B cell (primary cell): Measurements from ENCODE around the gene NR5A1. TPM values are rescaled to one million over a fixed set of nuclear protein-coding genes. Genes with fewer than 3 reads are reported as not detected.

ENCODE experiments used
- ATAC-seq: fragments of 200-7000 bp; cut with Tn5 transposase; one replicate; pipeline ENCODE4 v1.10.0; 2021; ENCODE audit warnings: low read depth, mild to moderate bottlenecking, moderate number of reproducible peaks, moderate library complexity
- CTCF ChIA-PET: fragments of 350-600 bp; sonication (Branson Sonifier 250); formaldehyde crosslinking; loops from one replicate; lab custom pipeline; 2021; ENCODE audit warnings: antibody characterized with exemption, inconsistent platforms; lab: Charles Lee
- POLR2A ChIA-PET: fragments of 350-600 bp; sonication (Branson Sonifier 250); formaldehyde crosslinking; loops from one replicate; lab custom pipeline; 2021; ENCODE audit warnings: antibody characterized with exemption; lab: Charles Lee
- DNase-seq: peaks from one replicate; pipeline ENCODE4 v3.0.0; 2013
- H2AFZ ChIP-seq: 2 replicates; pipeline ENCODE4 v1.6.1; 2012; ENCODE audit warnings: mild to moderate bottlenecking, low read depth, low read length; ENCODE audit not compliant: insufficient read depth, poor library complexity, severe bottlenecking
- H3K27ac ChIP-seq, 2 donors: 1 replicate in 1 of 2; 2 replicates in 1 of 2; pipeline ENCODE4 v1.5.1; 2012 to 2013; ENCODE audit warnings: low read length in 2 of 2, mild to moderate bottlenecking in 2 of 2, moderate library complexity in 1 of 2
- H3K27me3 ChIP-seq, 4 experiments: fragments of 200-600 bp in 1 of 4; sonication (generic) in 1 of 4; replicated peaks in 1 of 4; 1 replicate in 2 of 4; 2 replicates in 2 of 4; pipeline versions ENCODE4 v1.6.1 to v1.7.0; 2013 to 2016; ENCODE audit warnings: low read length in 3 of 4, mild to moderate bottlenecking in 2 of 4, mixed read lengths in 1 of 4, moderate library complexity in 1 of 4; ENCODE audit not compliant: insufficient read depth in 4 of 4, control insufficient read depth in 3 of 4; ENCODE audit errors: control extremely low read depth in 1 of 4
- H3K36me3 ChIP-seq, 2 experiments: replicated peaks in 1 of 2; 1 replicate in 1 of 2; 2 replicates in 1 of 2; pipeline versions ENCODE4 v1.6.1 to v1.7.1; 2013; ENCODE audit warnings: low read length in 1 of 2; ENCODE audit not compliant: insufficient read depth in 2 of 2, control insufficient read depth in 1 of 2; ENCODE audit errors: control extremely low read depth in 1 of 2, extremely low read depth in 1 of 2
- H3K4me1 ChIP-seq, 2 donors: fragments of 200-600 bp in 1 of 2; sonication (generic) in 1 of 2; 1 replicate in 1 of 2; 2 replicates in 1 of 2; pipeline versions ENCODE4 v1.5.1 to v1.6.1; 2013 to 2017; ENCODE audit warnings: low read length in 2 of 2; ENCODE audit not compliant: control insufficient read depth in 2 of 2, insufficient read depth in 2 of 2
- H3K4me2 ChIP-seq: replicated peaks from 2 replicates; pipeline ENCODE3; 2012; ENCODE audit warnings: mild to moderate bottlenecking, low read depth, low read length; ENCODE audit not compliant: poor library complexity, severe bottlenecking
- H3K4me3 ChIP-seq, 5 experiments: fragments of 200-600 bp in 1 of 5; sonication (generic) in 1 of 5; 1 replicate in 3 of 5; 2 replicates in 2 of 5; pipeline versions ENCODE4 v1.5.1 to v1.7.0; 2011 to 2016; ENCODE audit warnings: low read length in 4 of 5, mild to moderate bottlenecking in 4 of 5, low read depth in 2 of 5, control low read depth in 1 of 5, moderate library complexity in 1 of 5; ENCODE audit not compliant: insufficient read depth in 1 of 5; ENCODE audit errors: control extremely low read depth in 1 of 5, extremely low read depth in 1 of 5
- H3K79me2 ChIP-seq: fragments of 200-600 bp; sonication (generic); one replicate; pipeline ENCODE4 v1.6.0; 2016; ENCODE audit warnings: low read length; ENCODE audit not compliant: control insufficient read depth, insufficient read depth
- H3K9ac ChIP-seq: fragments of 200-600 bp; sonication (generic); 2 replicates; pipeline ENCODE4 v1.6.1; 2017; ENCODE audit warnings: mild to moderate bottlenecking, low read length, moderate library complexity
- H3K9me3 ChIP-seq, 3 donors: one replicate each; pipeline versions ENCODE4 v1.6.1 to v1.7.1; 2013; ENCODE audit warnings: low read length in 2 of 3; ENCODE audit not compliant: control insufficient read depth in 2 of 3, insufficient read depth in 1 of 3; ENCODE audit errors: control extremely low read depth in 1 of 3
- H4K20me1 ChIP-seq: 2 replicates; pipeline ENCODE4 v1.6.0; 2012; ENCODE audit warnings: mild to moderate bottlenecking, low read length; ENCODE audit not compliant: insufficient read depth, control insufficient read depth, poor library complexity, severe bottlenecking
- H3K27ac Mint-ChIP-seq: one replicate; pipeline ENCODE4 v1.8.0; 2021; ENCODE audit warnings: mixed read lengths
- H3K27me3 Mint-ChIP-seq: one replicate; pipeline ENCODE4 v1.8.0; 2021; ENCODE audit warnings: mixed read lengths
- H3K4me1 Mint-ChIP-seq: one replicate; pipeline ENCODE4 v1.8.0; 2021; ENCODE audit warnings: mixed read lengths
- H3K4me3 Mint-ChIP-seq: one replicate; pipeline ENCODE4 v1.8.0; 2021; ENCODE audit warnings: mixed read lengths
- H3K9me3 Mint-ChIP-seq: one replicate; pipeline ENCODE4 v1.8.0; 2022; ENCODE audit warnings: mixed read lengths; ENCODE audit not compliant: insufficient read depth
- CTCF ChIP-seq: fragments of 200-600 bp; IDR thresholded peaks from one replicate; pipeline ENCODE4 v1.8.0; 2022; ENCODE audit warnings: antibody characterized with exemption, mild to moderate bottlenecking
- EZH2 ChIP-seq: IDR thresholded peaks from 2 replicates; pipeline ENCODE4 v1.6.1; 2012; ENCODE audit warnings: borderline replicate concordance, low read depth, mild to moderate bottlenecking, moderate library complexity, low read length; ENCODE audit not compliant: insufficient read depth, poor library complexity, severe bottlenecking
- WGBS: methylation state at CpG from one replicate; pipeline ENCODE4 v1.1.5; 2013; ENCODE audit warnings: missing lambda C conversion rate; ENCODE audit not compliant: insufficient coverage; 5-methylcytosine and 5-hydroxymethylcytosine counted together
- intact Hi-C: fragments of 100-400 bp; cut with micrococcal nuclease; formaldehyde crosslinking; loops from one replicate; pipeline ENCODE4 v1.10.0; 2022
- polyA plus RNA-seq: library from polyadenylated mRNA; depleted of rRNA; stranded (reverse); fragments of >200 nt; gene quantifications from 2 replicates; pipeline ENCODE4 v1.2.3, GENCODE V29; 2012
- total RNA-seq, 2 donors: library from RNA; stranded (reverse); fragments of 120-200 nt in 1 of 2; gene quantifications; 1 replicate in 1 of 2; 2 replicates in 1 of 2; pipeline versions ENCODE4 v1.2.3 to v1.2.4, GENCODE V29; 2013 to 2022

NR5A1 gene
- total and polyA plus RNA-seq, 2 donors (not counting 1 experiment from before 2014, with no cell fraction given): not detected

- H3K27ac ChIP-seq: no peak overlapping the region
- POLR2A ChIA-PET: no interaction called here
- peaks cover 0 to 10% (median 0%) of the 10 kb centered on the region in 3 donors for H3K9me3 ChIP-seq
- peaks cover 0 to 32% (median 8%) of the 10 kb centered on the region in 4 experiments for H3K27me3 ChIP-seq
- H3K4me2 ChIP-seq: no peak overlapping the region
- Mint-ChIP-seq H3K4me3 (no peak overlapping the region), H3K27ac (no peak overlapping the region), H3K4me1 (no peaks in the 10 kb centered on the region), H3K27me3 (peaks cover 19% of the 10 kb centered on the region), H3K9me3 (no peaks in the 10 kb centered on the region)
- no peak overlapping the region for H3K4me3 ChIP-seq
- no peaks in the 10 kb centered on the region for H3K79me2 ChIP-seq
- H3K36me3 ChIP-seq: no peaks in the 10 kb centered on the region
- no peak overlapping the region for H2AFZ ChIP-seq
- DNase-seq: no peak
- no peak overlapping the region for H3K9ac ChIP-seq
- peaks cover 0 to 5% of the 10 kb centered on the region in 2 donors for H3K4me1 ChIP-seq
- WGBS: 37% methylated on average over 7 of the region's 7 CpGs
- no peaks in the 10 kb centered on the region for H4K20me1 ChIP-seq
- TF ChIP-seq CTCF (no peak), EZH2 (no peak)
- no peak for ATAC-seq
- CTCF ChIA-PET: no interaction called here
- intact Hi-C loops: no loop called here
Observed at GRCh38 chr9:124480621-124480981, 26.6 kb downstream of the NR5A1 start.

GRCh38 chr9:124479947-124480620 lies 27.1 kb downstream of the NR5A1 start:
- Mint-ChIP-seq H3K9me3 (no peaks in the 10 kb centered on the region), H3K4me3 (no peak overlapping the region), H3K4me1 (no peaks in the 10 kb centered on the region), H3K27ac (no peak overlapping the region), H3K27me3 (peaks cover 19% of the 10 kb centered on the region)
- WGBS: 80% methylated on average over 6 of the region's 6 CpGs
- TF ChIP-seq CTCF (no peak), EZH2 (no peak)
- no peak overlapping the region for H3K9ac ChIP-seq
- H2AFZ ChIP-seq: no peak overlapping the region
- peaks cover 0 to 5% of the 10 kb centered on the region in 2 donors for H3K4me1 ChIP-seq
- peaks cover 0 to 10% (median 0%) of the 10 kb centered on the region in 3 donors for H3K9me3 ChIP-seq
- intact Hi-C loops: no loop called here
- ChIA-PET CTCF (no interaction called here), POLR2A (no interaction called here)
- H4K20me1 ChIP-seq: no peaks in the 10 kb centered on the region
- no peaks in the 10 kb centered on the region for H3K36me3 ChIP-seq
- H3K27me3 ChIP-seq: peaks cover 0 to 34% (median 8%) of the 10 kb centered on the region in 4 experiments
- DNase-seq: no peak
- H3K4me3 ChIP-seq: no peak overlapping the region
- H3K27ac ChIP-seq: no peak overlapping the region
- ATAC-seq: no peak
- no peaks in the 10 kb centered on the region for H3K79me2 ChIP-seq
- H3K4me2 ChIP-seq: no peak overlapping the region
